Ovary (tissue), 9 donors: Measurements from ENCODE around the gene JADE3. TPM values are rescaled to one million over a fixed set of nuclear protein-coding genes. Genes with fewer than 3 reads are reported as not detected.

Experiments
- DNase-seq, 5 donors: peaks; one replicate each; pipeline ENCODE4 v3.0.0-alpha.2; 2019 to 2020
- H3K27ac ChIP-seq, 2 donors: fragments of 200-600 bp; one replicate each; pipeline versions ENCODE4 v1.5.1 to v1.8.0; 2019 to 2022
- H3K27me3 ChIP-seq: fragments of 200-600 bp; one replicate; pipeline ENCODE4 v1.8.0; 2022
- H3K36me3 ChIP-seq: fragments of 200-600 bp; sonication (generic); one replicate; pipeline ENCODE4 v1.5.1; 2019
- H3K4me1 ChIP-seq: one replicate; pipeline ENCODE4 v1.8.1; 2013; ENCODE audit warnings: mild to moderate bottlenecking, moderate library complexity; ENCODE audit not compliant: insufficient read depth
- H3K4me3 ChIP-seq: fragments of 200-600 bp; sonication (generic); one replicate; pipeline ENCODE4 v1.5.1; 2017
- H3K9me3 ChIP-seq, 2 donors: fragments of 200-600 bp in 1 of 2; sonication (generic) in 1 of 2; one replicate each; pipeline versions ENCODE4 v1.5.1 to v1.8.1; 2013 to 2019; ENCODE audit warnings: mild to moderate bottlenecking in 1 of 2, moderate library complexity in 1 of 2
- CTCF ChIP-seq, 3 donors: fragments of 450-650 bp in 2 of 3; fragments of 200-600 bp in 1 of 3; IDR thresholded peaks; one replicate each; pipeline versions ENCODE4 v1.5.1 to v1.8.0; 2016 to 2022; ENCODE audit warnings: antibody characterized with exemption in 3 of 3, mild to moderate bottlenecking in 1 of 3
- EP300 ChIP-seq: sonication (generic); formaldehyde crosslinking; IDR thresholded peaks from one replicate; pipeline ENCODE4 v1.6.1; 2017; ENCODE audit warnings: antibody characterized with exemption
- POLR2A ChIP-seq: fragments of 450-650 bp; IDR thresholded peaks from one replicate; pipeline ENCODE4 v1.6.1; 2017; ENCODE audit warnings: antibody characterized with exemption, mild to moderate bottlenecking, moderate library complexity
- WGBS, 3 donors: extraction: QIAGEN DNeasy Blood & Tissue Kit in 1 of 3; methylation state at CpG; one replicate each; pipeline versions ENCODE4 v1.1.5 to v1.1.7; 2013 to 2017; 5-methylcytosine and 5-hydroxymethylcytosine counted together
- intact Hi-C, 4 donors: fragments of 100-400 bp; cut with DNase I; formaldehyde crosslinking; loops; one replicate each; pipeline versions ENCODE4 v1.11.0 to v1.15.1; 2022 to 2023
- polyA plus RNA-seq, 2 donors: library from polyadenylated mRNA; stranded (reverse); fragments of 200-250 nt in 1 of 2; fragments of 350-450 nt in 1 of 2; fragmentation: Illumina TruSeq in 1 of 2; extraction: RNeasy Lipid Tissue Mini Kit (QIAGEN cat#74804) in 1 of 2; gene quantifications; one replicate each; pipeline ENCODE4 v1.2.3, GENCODE V29; 2013 to 2014
- small RNA-seq: library from RNA; depleted of rRNA; stranded (forward); fragments of <200 nt; gene quantifications from one replicate; pipeline ENCODE3, GENCODE V24; 2016
- total RNA-seq, 7 donors: library from RNA; depleted of rRNA in 2 of 7; stranded (reverse); fragments of >200 nt in 2 of 7; fragmentation: NEBNext Ultra II Directional in 3 of 7; extraction: Animal tissue kit (Norgen Biotek cat#: 25700) in 3 of 7; gene quantifications; one replicate each; pipeline versions ENCODE4 v1.1.0 to v1.2.4, GENCODE V29; 2016 to 2023
- donor health status: DM: no; HTN: no; CAD: no; lungs with moderate emphysema.
- donor health status: DM: no; HTN: no; CAD: no.
- donor health status: Bipolar disorder and iron deficiency.
- donor health status: DM: yes; HTN: yes; CAD: no.
- donor health status: DM: no; HTN: no; CAD: no.
- donor health status: DM: yes; HTN: yes; CAD: no.

Gene JADE3
- total and polyA plus RNA-seq, 9 donors = 5.2 to 27.8 (median 9.7) TPM

GRCh38 chrX:47093860-47094259 is 181.6 kb downstream of the JADE3 start:
- Histone ChIP-seq H3K27me3 (no peaks in the 10 kb centered on the region), H3K4me3 (no peak overlapping the region), H3K36me3 (no peaks in the 10 kb centered on the region), H3K4me1 (no peaks in the 10 kb centered on the region), H3K9me3 (no peaks in the 10 kb centered on the region), H3K27ac (no peak overlapping the region)
- intact Hi-C loops = loop anchor here in 1 of 4 donors (5.0 kb wide), 1 partner anchor 192 kb away; no protein-coding TSS in a partner anchor
- TF ChIP-seq POLR2A (no peak), CTCF (IDR thresholded peaks at IDR 0.05) (no peak), EP300 (no peak)
- DNase-seq = no peak
- WGBS, 3 donors = 74 to 80% (median 79%) methylated on average over 11 of the region's 11 CpGs

GRCh38 chrX:47097018-47097417 is 184.8 kb downstream of the JADE3 start:
- Histone ChIP-seq H3K4me3 (no peak overlapping the region), H3K4me1 (no peaks in the 10 kb centered on the region), H3K27ac (no peak overlapping the region), H3K27me3 (no peaks in the 10 kb centered on the region), H3K36me3 (no peaks in the 10 kb centered on the region), H3K9me3 (no peaks in the 10 kb centered on the region)
- TF ChIP-seq CTCF (IDR thresholded peaks at IDR 0.05) (no peak), EP300 (no peak), POLR2A (no peak)
- 71 to 80% (median 73%) methylated on average over 4 of the region's 4 CpGs for WGBS, 3 donors
- no peak for DNase-seq
- intact Hi-C loops = no loop called here

DNA sequence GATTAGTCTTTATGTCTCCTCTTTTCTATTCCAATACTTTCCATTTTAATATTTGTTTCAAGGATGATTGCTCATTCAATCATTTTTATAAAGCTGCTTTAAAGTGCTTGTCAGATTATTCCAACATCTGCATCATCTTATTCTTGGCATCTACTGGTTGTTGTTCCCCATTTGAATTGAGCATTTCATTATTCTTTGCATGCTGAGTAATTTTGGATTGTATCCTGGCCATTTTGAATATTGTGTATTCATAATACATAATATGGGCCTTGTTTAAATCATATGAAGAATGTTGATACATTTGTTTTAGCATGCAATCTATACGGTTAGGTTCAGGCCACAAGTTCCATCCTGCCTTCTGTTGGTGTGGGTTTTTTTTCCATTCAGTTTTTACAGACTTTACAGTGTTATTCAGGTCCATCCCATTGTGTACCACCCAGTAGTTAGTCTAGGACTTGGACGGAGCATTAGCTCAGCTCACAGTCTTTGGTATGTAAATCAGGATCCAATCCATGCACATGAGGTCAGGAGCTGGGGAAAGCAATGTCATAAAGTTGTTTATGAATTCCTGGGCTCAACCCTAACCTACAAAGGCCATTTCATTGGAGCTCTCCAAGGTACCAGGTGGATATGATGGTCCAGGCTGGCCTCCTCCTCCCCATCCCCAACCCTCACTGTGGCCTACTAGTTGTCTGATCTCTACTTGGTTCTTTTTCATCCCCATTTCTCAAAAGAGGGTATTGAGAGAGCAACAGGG is 186.3 kb downstream of the JADE3 start:
- Histone ChIP-seq H3K4me3 (no peak overlapping the region), H3K9me3 (no peaks in the 10 kb centered on the region), H3K27me3 (no peaks in the 10 kb centered on the region), H3K4me1 (no peaks in the 10 kb centered on the region), H3K27ac (no peak overlapping the region), H3K36me3 (no peaks in the 10 kb centered on the region)
- intact Hi-C loops = no loop called here
- DNase-seq = no peak
- TF ChIP-seq CTCF (IDR thresholded peaks at IDR 0.05) (no peak), EP300 (no peak), POLR2A (no peak)
- 65 to 72% (median 68%) methylated on average over 2 of the region's 2 CpGs for WGBS, 3 donors

DNA sequence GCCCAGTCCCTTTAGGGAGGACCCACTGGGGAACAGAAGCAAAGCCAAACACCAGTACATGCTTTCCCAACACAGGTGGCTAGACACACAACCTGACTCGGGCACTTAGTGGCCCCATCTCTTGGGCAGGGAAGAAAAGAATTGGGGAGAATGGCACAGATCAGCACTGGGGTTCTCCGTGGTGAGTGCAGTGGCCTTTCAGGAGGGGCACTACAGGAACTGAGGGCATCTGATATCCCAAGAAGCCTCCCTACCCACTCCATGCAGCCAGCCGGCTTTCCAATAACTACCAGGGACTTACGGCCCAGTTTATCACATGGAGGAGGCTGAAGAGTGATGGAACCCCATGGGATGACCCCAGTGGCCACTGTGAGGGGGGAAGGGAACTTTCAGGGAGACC is 189.0 kb downstream of the JADE3 start:
- no peak for DNase-seq
- no peaks in the 10 kb centered on the region for H3K9me3 ChIP-seq
- intact Hi-C loops = no loop called here
- TF ChIP-seq CTCF (IDR thresholded peaks at IDR 0.05) (no peak), POLR2A (no peak), EP300 (no peak)
- no peak overlapping the region for H3K4me3 ChIP-seq
- no peak overlapping the region for H3K27ac ChIP-seq
- 72 to 75% (median 73%) methylated on average over 4 of the region's 4 CpGs for WGBS, 3 donors
- no peaks in the 10 kb centered on the region for H3K27me3 ChIP-seq
- no peaks in the 10 kb centered on the region for H3K4me1 ChIP-seq
- no peaks in the 10 kb centered on the region for H3K36me3 ChIP-seq

Small RNA genes within 50 kb of the gene (small RNA-seq; reads per million reads assigned to genes)
- gene RNU6-1189P = not detected

Other genes starting within 250 kb of the JADE3 start
- 10 to 100 TPM in 4 of 7 donors, 1 to 10 TPM in 3; 7.9 to 22.3 (median 10.8) TPM for gene SLC9A7, start 153.3 kb upstream of the JADE3 start, total RNA-seq
- 1 to 10 TPM; 2.2 to 6.1 TPM for gene SLC9A7, start 153.3 kb upstream of the JADE3 start, polyA plus RNA-seq
- gene RP2, start 75.4 kb upstream of the JADE3 start, total RNA-seq = 1 to 10 TPM; 5.5 to 9.5 (median 7.0) TPM
- gene RP2, start 75.4 kb upstream of the JADE3 start, polyA plus RNA-seq = 1 to 10 TPM; 4.8 to 8.4 TPM
- gene RGN, start 166.0 kb downstream of the JADE3 start, total RNA-seq = 10 to 100 TPM in 6 of 7 donors, 1 to 10 TPM in 1; 6.8 to 47.0 (median 16.5) TPM
- 10 to 100 TPM; 15.6 to 49.4 TPM for gene RGN, start 166.0 kb downstream of the JADE3 start, polyA plus RNA-seq
- gene NDUFB11, start 232.3 kb downstream of the JADE3 start, total RNA-seq = 10 to 100 TPM; 35.8 to 82.0 (median 44.6) TPM
- 10 to 100 TPM; 33.9 to 45.0 TPM for gene NDUFB11, start 232.3 kb downstream of the JADE3 start, polyA plus RNA-seq
- gene RBM10, start 232.8 kb downstream of the JADE3 start, total RNA-seq = 10 to 100 TPM; 28.6 to 53.0 (median 36.7) TPM
- 10 to 100 TPM; 12.0 to 39.5 TPM for gene RBM10, start 232.8 kb downstream of the JADE3 start, polyA plus RNA-seq